RWPE1 (cell line): ENCODE results near the gene SYMPK.
"Not testable (repeated sequence)": the region's sequence is repeated elsewhere in the genome, so short reads cannot be mapped to it uniquely, and the experiment has no call there.

ENCODE experiments used
- CTCF ChIA-PET: fragments of 350-600 bp; sonication (Branson Sonifier 250); formaldehyde crosslinking; extraction: SDS; loops from one replicate; lab custom pipeline; 2021; lab: Yijun Ruan, JAX
- POLR2A ChIA-PET: fragments of 400-600 bp; formaldehyde crosslinking; extraction: SDS; loops from one replicate; lab custom pipeline; 2020; ENCODE audit warnings: antibody characterized with exemption; ENCODE audit not compliant: low non-redundant PET; lab: Yijun Ruan, JAX
- DNase-seq: peaks from one replicate; pipeline ENCODE4 v3.0.0; 2012; ENCODE audit warnings: low spot score
- H3K27ac ChIP-seq: fragments of 450-650 bp; 2 replicates; pipeline ENCODE4 v1.5.1; 2017
- TF ChIP-seq, protein P1 (sequence below): fragments of 450-650 bp; conservative IDR thresholded peaks from 2 replicates; pipeline ENCODE4 v1.5.1; 2017; ENCODE audit warnings: low read depth, mild to moderate bottlenecking

The SYMPK gene

DNA sequence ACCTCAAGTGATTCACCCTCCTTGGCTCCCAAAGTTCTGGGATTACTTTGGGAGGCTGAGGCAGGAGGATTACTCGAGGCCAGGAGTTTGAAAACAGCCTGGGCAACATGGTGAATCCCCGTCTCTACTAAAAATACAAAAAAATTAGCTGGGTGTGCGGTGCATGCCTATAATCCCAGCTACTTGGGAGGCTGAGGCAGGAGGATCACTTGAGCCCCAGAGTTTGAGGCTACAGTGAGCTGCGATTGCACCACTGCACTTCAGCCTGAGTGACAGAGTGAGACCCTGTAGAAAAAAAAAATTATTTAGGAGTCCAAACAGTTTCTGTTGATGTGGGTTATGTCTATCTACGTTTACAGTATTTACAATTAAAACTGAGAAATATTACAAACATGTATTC, 7.9 kb upstream of the SYMPK start:
- TF ChIP-seq, protein P1, sequence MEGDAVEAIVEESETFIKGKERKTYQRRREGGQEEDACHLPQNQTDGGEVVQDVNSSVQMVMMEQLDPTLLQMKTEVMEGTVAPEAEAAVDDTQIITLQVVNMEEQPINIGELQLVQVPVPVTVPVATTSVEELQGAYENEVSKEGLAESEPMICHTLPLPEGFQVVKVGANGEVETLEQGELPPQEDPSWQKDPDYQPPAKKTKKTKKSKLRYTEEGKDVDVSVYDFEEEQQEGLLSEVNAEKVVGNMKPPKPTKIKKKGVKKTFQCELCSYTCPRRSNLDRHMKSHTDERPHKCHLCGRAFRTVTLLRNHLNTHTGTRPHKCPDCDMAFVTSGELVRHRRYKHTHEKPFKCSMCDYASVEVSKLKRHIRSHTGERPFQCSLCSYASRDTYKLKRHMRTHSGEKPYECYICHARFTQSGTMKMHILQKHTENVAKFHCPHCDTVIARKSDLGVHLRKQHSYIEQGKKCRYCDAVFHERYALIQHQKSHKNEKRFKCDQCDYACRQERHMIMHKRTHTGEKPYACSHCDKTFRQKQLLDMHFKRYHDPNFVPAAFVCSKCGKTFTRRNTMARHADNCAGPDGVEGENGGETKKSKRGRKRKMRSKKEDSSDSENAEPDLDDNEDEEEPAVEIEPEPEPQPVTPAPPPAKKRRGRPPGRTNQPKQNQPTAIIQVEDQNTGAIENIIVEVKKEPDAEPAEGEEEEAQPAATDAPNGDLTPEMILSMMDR, result no peak
- POLR2A ChIA-PET, result no interaction called here
- CTCF ChIA-PET, result interaction anchor here (0.6 kb wide), 1 partner anchor 9 kb away, joined by 4 read pairs; no protein-coding TSS in a partner anchor

DNA sequence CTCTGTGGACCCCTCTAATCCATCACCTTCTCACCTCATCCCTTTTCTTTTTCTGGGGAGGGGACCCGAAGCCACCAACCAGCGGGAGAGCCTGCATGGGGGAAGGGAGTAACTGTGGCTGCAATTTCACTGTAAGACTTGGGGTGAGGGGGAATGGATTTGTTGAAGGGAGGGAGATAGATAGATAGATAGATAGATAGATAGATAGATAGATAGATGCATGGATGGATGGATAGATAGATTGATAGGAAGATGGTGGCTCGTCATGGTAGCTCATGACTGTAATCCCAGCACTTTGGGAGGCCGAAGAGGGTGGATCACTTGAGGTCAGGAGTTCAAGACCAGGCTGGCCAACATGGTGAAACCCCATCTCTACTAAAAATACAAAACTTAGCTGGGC, 4.3 kb upstream of the SYMPK start:
- CTCF ChIA-PET, result interaction anchor here (0.6 kb wide), 1 partner anchor 15 kb away, joined by 4 read pairs; no protein-coding TSS in a partner anchor
- H3K27ac ChIP-seq, POLR2A ChIA-PET, DNase-seq: not testable (repeated sequence)

More for the DNA sequence above, 7.9 kb upstream of the SYMPK start:
- H3K27ac ChIP-seq, result no peak overlapping the region
- no peak for DNase-seq

DNA sequence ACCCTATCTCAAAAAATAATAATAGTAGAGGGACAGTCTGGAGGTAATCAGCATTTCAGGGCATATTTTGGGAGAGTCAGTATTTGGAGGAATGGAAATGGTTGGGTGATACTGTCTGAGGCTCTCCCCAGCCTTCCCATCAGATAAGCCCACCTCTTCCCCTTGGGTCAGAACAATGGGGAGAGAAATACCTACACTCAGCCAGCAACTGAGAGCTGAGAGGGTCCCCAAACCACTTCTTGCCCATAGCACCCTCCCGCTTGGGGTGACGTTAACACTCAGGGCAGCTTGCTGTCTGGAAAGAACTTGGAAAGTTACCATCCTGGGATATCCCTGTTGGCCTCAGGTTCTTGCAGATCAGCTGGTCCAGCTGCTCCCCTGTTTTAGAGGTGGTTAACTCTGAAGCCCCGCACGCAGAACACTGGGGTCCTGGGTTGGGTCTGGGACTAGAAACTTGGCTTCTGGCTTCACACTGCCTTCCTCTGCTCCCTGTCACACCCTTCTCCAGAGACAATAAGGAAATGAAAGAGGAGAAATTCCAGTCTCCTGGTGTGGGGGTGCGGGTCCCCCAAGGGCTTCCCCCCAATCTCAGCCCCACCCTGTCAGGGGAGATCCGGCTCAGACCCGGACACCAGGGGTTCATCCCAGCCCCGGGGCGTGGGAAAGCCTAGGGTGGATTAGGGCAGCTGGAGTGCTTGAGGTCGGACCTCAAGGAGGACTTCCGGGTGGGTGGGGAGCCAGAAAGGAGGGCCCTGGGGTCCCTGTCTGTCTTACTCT, 3.6 kb upstream of the SYMPK start:
- TF ChIP-seq, protein P1, result no peak
- no peak overlapping the region for H3K27ac ChIP-seq
- ChIA-PET CTCF (interaction anchor here (0.6 to 1.0 kb wide), 2 partner anchors 16 kb away, joined by 3 to 4 read pairs; no protein-coding TSS in a partner anchor), POLR2A (no interaction called here)
- no peak for DNase-seq

DNA sequence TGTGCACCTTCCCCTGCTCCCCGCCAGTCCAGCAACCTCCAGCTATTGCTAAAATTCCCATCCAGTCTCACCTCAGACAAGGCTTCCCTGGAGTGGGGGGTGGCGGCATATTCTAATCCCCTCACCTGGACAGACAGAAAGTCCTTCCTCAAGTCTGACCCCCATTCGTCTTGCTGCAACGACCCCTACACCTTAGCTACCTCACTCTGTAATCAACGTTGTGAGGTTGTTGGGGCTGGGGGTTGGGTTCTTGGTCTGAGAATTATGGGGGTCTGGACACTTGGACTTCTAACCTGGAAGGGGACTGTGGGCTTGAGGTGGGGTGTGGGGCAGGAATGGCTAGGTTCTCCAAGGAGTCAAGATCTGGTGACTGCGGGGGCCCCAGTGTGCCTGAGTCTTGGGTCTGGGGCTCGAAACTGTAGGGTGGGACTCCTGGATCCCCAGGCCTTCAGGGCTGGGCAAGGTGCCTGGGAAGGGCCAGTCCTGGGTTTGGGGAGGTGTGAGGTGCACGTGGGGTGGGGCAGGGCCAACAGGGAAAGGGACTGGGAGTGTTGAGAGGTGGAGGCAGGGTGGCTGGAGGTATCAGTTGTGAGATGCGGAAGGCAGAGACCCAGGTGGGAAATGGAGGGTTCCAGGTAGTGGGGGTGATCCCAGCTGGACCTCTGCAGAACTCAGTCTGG, 2.5 kb upstream of the SYMPK start:
- POLR2A ChIA-PET, result no interaction called here
- CTCF ChIA-PET, result interaction anchor here (0.5 to 1.5 kb wide), 4 partner anchors 17 to 49 kb away, joined by 3 read pairs; no protein-coding TSS in a partner anchor
- H3K27ac ChIP-seq, result no peak overlapping the region
- no peak for DNase-seq
- TF ChIP-seq, protein P1, result no peak

DNA sequence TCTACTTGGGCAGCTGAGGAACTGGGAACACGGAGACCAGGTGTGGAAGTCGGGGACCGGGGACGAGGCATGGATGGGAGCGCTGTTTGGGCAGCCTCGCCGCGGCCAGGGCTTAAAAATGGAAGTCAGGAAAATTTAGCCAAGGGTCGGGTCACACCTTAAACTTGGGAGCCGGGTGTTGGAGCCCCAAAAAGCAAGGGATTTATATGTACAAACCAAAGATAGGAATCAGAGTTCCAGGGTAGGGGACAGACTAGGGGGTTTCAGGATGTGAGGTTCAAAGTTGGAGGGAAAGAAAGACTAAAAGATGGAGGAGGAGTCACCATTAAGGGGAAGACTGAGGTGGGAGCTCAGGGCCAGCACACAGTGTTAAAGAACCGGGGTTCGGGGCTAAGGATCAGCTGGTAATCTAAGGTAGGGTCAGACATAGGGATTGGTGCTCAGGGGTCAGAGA, 1.7 kb upstream of the SYMPK start:
- POLR2A ChIA-PET, result no interaction called here
- CTCF ChIA-PET, result interaction anchor here (0.5 to 1.7 kb wide), 6 partner anchors 18 to 146 kb away, joined by 3 to 8 read pairs (median 4); no protein-coding TSS in a partner anchor
- no peak overlapping the region for H3K27ac ChIP-seq
- no peak for DNase-seq
- TF ChIP-seq, protein P1, result no peak

DNA sequence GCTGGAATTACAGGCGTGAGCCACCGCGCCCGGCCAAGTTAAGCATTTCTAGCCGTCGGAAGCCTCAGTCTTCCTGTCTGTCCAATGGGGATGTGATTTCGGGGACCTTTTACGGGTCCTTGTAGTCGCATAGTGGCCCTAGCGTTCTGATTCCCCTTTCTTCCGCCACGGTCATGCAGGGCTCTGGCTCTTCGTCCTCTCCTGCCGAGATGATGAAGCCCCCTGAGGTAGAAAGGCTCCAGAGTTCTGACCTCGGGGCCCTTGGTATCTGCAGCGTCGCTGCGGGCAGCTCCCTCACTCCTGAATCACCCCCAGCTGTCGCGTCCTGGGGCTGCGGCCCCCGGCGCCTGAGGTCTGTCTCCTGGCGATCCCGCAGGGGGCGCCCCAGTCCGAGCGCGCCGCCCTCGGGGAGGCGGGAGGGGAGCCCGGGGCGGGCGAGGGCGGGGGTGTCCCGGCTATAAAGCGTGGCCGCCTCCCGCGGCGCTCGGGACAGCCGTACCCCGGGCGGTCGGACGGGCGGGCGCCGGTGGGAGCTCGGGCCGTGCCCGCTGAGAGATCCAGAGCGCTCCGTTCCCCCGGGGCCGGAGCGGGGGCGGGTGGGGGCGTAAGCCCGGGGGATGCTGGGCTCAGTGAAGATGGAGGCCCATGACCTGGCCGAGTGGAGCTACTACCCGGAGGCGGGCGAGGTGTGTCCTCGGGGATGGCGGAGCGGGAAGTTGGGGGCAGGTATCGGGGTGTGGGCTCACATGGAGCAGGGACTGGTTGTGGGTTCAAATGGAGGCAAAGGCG, 1.1 kb upstream of the SYMPK start, which contains the start of gene FOXA3:
FOXA3 (plus strand) TSS at position 487 of the 789 bp plus-strand sequence; CDS start at position 618, 131 bp downstream.
- TF ChIP-seq, protein P1, result peak; percentile 60
- ChIA-PET POLR2A (no interaction called here), CTCF (interaction anchor here (0.6 to 1.7 kb wide), 6 partner anchors 17 to 186 kb away, joined by 3 to 8 read pairs (median 4); no protein-coding TSS in a partner anchor)
- H3K27ac ChIP-seq, result peak within 1 kb of the TSS; percentile 86
- DNase-seq, result no peak
